GM19395 (cell line): ENCODE data around the gene PTPN3.

Source experiments
- ATAC-seq: cut with Tn5 transposase; IDR thresholded peaks from one replicate; pipeline ENCODE4 v1.9.1; 2021; ENCODE audit warnings: mild to moderate bottlenecking, moderate library complexity; ENCODE audit not compliant: unreplicated experiment

The PTPN3 gene

DNA sequence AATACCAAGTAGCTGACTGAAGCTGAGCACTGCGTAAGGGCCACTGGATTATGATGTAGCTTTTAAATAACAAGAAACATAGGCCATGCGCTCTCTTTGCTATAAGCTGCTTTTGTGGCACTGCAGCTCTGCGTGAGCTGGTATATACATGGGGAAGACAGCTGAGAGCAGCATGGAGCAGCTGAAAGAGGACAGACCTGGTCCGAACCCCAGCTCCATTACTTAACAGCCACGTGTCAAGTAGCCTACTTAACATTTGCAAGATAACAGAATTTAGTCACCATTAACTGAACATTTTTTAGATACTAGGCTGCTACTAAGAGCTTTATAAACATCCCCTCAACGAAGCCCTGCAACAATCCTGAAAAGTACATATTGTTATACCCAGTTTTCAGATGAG, 69.3 kb downstream of the PTPN3 start:
- ATAC-seq: no peak

DNA sequence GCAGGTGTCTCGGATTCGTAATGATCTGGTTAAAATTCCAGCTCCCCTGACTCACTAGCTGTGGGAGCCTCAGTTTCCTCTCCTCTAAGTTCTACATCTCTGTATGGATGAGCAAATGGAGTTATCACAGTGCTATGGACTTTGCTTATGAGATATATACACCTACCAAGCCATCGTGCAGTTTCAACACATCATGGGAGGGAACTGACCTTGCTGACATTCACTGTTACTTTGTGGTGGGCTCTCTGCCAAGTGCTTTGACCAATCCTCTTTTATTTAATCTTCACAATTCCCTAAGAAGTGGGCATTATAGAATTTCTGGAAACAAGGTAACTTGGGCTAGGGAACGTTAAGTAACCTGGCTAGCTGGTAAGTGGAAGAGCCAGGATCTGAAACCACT, 70.2 kb downstream of the PTPN3 start:
- ATAC-seq: no peak

DNA sequence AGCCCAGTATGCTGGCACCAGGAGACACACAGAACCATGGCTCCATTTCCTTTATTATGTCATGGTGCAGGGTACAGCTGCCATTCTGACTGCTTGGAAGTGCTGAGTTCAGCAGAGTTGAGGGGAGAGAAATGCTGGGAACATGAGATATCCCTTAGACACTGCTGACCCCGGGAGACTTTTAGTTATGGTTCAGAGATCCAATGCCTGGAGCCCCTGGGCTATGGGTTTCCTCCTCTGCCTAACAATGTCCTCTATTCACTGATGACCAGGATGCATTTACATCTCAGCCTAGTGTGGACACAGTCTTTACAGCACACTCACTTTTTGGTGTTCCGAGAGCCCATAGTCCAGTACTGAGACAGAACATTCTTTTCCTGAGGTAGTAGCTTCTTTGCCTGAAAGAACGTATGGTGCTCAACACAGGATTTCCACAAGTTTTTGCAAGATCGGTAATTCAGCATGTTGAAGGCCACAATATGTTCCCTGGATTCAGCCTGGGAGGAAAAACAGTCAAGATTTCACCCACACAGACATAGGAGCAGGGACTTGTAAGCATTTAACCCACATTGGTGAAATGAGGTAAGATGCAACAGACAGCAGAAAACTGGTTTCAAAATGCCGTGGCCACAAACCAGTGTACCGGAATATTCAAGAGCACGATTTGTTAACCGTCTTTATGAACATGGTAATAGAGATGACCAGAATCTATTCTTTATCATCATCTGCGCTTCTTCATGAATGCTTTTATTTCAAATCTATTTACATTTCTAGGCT, 71.3 kb downstream of the PTPN3 start:
- no peak for ATAC-seq

DNA sequence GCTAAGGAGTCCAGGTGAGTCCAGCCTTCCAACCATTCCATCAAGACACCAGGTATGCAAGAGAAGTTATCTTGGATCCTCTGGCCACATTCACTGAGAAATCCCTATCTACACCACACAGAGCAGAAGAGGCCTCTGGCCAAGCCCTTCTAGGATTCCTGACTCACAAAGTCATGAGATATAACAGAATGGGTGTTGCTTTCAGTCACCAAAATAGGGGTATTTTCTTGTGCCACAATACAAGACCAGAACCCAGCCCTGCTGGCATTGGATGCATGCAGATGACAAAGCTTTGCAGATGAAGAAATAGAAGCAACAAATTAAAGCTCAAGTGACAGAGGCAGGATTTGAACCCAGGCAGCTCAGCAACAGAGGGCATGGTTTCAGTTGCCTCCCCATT, 73.5 kb downstream of the PTPN3 start:
- ATAC-seq: no peak

DNA sequence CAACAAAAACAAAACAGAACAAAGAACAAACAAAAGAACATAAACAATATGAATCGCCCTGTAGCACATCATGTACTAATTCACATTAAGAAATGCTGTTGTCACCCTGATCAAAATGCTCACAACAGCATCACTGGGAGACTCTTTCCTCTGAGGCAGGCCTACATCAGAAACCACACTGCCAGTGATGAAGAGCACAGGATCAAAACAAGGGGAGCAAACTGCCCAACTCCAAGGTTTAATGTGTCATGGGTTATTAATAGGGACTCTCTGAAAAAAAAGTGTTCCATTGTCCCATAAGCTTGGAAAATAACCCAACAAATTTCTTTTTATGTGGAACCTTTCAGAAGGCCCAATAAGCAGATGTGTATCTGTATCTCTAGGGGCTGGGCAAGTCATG, 74.2 kb downstream of the PTPN3 start:
- ATAC-seq: no peak

DNA sequence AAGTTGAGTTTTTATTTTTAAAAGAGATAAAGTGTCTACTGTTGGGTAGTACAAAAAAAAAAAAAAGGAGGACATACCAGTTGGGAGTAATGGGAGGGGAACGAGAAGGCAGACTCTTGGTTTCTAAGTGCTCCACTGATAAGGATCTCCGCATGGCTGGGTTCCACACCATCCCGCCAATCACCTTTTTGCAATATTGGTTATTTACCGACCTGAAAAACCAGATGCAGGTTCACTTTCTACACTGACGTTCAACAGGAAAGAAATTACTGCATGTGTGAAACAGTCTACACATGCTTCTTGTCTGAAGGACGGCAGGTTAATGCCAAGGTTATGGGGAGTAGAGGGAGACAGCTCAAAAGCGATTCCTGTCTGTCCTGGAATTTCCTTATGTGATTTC, 75.5 kb downstream of the PTPN3 start:
- ATAC-seq: peak; percentile 87

DNA sequence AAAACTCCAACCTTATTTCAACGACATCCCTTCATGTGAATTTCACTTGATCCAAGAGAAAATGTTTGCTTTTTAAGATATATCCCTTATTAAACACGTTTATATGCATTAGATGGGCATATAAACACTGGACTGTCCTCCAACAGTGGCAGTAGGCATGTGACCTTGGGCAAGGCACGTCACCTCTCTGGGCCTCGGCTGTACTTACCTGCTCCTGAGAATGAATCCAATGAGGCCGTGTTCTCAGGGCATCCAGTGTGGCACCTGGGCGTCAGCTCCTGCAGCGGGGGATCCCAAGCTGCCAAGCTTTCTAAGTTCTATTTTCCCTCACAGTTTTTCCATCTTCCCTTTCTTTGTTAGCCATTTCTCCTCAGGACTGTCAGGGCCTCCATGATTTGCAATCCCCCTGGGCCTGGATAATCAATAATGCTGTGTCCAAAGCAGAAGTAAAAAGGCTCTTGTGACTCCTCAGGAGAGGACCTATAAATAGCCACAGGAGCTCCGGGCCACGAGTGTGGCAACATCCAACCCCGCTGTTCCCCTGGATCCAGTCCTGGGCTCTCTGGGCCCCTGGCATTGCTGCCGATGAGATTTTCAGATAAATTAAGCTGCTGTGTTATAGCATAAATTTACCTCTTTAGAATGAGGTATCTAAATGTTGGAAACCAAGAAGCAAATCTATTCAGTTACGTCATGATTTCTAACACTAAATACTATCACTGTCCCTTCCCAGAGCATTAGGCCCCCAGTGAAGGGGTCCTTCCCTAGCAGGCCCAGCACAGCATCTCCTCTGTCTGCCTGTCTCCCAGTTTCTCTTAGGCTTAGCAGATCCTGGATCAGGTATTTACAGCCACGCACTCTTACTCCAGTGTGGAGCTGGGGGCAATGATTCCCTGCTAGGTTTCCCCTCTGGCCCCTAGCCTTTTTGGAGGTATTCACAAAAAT, 76.8 kb downstream of the PTPN3 start:
- ATAC-seq: no peak

DNA sequence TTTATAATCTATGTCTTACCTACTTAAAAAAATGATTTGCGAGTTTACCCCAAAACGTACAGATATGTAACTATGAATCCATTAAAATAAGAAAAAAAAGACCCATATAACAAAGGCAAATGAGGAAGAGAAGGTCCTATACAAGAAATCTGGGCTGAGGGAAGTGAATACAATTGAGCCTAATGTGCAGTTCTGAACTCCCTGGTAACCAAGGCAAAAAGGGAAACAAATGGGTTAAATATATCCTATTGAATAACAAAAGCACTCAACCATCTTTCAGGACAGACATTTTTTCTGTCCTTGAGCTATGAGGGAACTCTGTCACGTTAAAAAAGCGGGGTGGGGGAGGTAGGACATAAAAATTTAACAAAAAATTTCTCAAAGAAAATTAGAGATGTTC, 78.6 kb downstream of the PTPN3 start:
- ATAC-seq: no peak

DNA sequence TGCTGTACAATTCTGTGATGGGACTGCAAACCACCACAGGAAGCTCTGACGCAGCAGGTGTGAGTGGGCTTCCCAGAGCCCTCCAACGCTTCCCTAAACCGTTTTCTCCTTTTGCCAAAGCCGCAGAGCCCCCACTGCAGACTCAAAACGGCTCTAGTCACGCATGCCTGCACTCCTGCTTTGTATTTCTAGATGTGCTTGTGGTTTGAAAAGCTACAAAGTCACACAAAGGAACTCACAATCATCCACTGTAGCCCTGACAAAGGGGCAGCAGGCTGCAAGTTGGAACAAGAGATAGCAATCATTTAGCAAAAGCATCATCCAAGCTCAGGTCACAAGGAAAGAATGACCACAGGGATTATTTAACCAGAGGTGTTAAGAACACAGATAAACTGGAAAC, 79.3 kb downstream of the PTPN3 start:
- peak; percentile 44 for ATAC-seq

DNA sequence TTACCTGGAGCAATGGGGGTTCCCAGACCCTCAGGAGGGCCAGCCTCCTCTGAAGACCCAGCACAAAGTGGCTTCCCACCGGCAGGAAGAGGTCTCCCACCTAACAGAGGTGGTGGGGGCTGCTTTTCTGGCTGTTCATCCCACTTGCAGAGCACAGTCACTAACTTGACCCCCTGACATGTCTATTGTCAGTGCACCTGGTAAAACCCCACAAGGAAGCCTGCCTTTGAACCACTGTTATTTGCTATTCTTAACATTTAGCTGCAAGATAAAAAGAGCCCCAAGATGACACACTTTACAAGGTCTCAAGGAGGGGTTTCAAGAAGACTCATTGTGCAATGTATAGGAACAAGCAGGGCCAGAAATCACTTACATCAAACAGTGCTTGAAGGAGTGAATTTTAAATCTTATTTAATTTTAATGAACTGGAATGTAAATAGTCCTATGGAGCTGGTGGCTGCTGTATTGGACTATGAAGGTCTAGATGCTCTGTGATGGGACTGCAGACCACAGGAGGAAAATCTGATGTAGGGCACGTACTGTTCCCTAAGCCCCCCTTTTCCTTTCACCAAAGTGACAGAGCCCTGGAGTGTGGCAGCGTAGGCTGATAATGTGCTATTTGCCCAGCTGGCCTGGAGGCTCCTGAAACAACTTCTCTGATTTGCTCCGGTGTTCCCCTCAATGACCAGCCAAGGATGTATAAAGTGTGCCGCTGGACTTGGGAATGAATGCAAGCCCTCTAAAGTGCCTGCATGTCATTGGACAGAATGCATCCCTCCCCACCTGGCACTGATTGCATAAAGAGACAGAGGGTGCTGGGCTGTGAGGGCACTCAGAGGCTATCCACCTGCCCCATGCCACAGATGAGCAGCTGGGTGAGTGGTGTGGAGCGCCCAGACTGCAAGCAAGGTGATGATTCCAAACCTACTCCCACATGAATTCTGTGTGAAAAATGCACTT, 80.2 kb downstream of the PTPN3 start:
- ATAC-seq: no peak

DNA sequence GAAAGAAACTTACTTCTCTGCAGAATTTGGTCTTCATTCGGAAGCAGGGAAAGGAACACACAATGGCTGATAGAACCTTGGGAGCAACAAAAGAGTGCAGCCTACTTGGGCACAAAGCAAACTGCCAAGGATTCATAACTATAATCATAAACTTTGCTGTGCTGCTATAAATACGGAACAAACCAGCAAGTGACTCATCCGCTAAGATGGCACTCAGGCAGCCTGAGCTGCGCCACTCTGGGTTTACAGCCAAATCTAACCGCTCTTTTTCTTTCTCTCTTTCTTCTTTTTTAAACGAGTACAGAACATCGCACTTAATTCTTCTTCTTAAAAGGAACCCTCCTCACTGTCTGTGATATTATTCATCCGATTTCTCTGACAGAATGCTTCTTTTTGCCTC, 81.1 kb downstream of the PTPN3 start:
- no peak for ATAC-seq

DNA sequence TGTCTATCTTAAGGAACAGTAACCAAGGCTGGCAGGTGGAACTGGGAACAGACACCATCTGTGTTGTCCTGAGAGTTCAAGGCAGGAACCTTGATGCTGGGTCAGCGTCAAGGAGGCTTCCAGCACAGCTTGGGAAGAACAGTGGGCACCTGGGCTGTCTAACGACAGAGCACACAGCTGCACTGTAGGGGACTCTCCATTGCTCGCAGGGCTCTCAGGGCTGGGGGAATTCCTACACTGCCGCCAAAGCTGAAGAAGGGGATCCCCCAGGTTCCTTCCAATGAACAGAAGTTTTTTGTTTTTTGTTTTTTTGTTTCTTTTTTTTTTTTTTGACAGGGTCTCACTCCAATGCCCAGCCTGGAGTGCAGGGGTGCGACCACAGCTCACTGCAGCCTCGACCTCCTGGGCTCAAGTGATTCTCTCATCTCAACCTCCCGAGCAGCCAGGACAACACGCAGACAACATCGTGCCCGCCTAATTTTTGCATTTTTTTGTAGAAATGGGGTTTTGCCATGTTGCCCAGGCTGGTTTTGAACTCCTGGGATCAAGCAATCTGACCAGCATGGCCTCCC, 81.9 kb downstream of the PTPN3 start:
- peak; percentile 50 for ATAC-seq

DNA sequence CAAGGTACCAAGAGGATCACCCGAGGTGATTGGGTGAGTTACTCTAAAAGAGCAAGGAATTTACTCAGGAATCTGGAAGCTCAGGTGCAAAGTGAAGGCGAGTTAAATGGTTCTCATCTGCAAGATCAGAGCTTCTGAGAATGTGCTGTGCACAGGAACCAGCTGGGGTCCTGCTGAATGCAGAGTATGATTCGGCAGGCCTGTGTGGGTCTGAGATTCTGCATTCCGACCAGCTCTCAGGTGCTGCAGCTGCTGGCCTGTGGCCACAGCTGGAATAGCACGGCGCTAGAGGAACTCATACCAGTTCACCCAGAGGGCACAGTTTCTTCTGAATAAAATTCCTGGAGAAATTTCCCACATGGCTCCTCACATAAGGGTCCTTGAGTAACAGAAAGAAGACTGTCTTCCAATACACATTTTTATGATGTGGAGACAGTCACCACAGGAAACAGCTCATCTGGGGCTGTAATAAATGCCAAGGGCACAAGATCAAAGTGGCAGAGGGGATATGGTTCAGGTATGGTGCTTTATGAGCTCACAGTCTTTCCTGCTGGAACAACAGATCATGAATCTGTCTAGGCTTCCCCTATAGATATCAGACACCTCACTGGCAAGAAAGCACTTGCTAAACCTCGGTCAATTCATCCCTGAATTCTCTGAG, 83.9 kb downstream of the PTPN3 start:
- ATAC-seq: no peak

DNA sequence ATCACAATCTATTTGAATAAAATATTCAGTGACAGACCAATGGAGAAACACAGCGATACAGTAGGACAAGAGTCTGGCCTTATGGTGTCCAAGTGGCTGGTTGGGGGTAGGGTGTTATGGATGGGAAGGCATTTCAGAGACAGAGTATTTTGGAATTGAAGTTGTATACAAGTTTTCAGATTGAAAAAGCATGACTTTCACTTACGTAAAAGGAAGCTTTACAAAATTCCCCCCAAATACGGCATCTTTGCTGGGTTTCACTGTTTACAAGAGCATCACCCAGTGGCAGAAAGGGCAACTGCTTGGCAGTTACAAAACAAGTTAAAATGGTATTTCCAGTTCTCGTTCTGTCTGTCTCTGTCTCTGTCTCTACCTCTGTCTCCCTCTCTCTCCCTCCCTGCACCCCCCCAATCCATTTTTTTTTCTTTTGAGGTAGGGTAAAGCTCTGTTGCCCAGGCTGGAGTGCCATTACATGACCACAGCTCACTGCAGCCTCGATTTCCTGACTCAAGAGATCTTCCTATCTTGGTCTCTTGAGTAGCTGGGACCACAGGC, 86.2 kb downstream of the PTPN3 start:
- peak; percentile 53 for ATAC-seq

DNA sequence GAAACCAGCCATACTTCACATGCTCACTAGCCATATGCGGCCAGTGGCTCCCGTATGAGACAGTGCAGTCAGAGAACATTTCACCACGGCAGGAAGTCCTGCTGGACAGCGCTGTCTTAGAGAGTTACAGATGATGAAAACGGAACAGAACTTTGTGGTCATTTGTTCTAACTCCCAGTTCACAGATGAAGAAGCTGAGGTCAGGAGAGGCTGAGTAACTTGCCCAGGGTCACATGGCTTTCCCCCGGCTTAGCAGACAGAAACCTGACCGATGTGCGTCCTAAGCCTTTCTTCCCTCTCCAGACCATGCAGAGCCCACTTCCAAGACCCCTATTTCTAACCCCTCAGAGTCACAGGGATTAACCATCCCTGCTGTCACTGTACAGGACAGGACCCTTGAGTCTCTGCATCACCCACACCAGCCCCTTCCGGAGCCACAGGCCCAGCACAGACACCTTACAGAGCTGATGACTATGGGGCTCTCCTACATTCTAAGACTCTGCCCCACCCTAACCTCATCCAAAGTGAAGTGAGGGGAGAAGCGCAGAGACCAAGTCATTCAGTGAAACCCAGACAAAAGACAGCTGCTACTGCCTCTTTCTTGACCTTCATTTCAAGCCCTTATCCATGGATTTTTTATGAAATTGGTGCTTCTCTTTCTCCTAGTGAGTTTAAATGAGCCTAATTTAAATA, 86.9 kb downstream of the PTPN3 start:
- ATAC-seq: peak; percentile 82

DNA sequence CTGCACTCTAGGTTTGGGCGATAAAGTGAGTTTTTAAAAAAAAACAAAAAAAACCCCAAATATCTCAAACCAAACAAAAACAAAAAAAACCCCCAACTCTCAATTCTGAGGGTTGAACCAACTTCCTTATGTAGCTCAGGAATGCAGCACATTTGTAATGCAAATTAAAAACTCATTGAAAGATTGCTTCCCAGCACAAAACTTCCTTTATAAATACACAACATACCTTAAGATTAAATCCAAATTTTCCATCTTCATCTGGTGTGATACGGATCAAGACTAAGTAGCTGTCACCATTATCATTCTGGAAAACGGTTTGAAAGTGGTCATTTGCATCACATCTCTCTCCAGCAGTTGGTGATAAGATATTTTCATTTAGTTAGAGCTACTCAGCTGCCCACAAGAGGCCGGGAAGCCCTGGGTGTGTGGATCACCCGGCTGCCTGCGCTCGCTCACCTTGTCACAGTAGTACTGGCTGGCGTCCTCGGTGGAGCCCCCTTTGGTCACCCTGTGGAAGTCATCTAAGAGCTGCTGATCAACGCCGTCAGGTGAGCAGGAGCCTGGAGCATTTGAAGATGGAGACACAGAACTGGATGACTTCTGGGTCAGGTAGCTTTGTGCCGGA, 88.2 kb downstream of the PTPN3 start:
- no peak for ATAC-seq

DNA sequence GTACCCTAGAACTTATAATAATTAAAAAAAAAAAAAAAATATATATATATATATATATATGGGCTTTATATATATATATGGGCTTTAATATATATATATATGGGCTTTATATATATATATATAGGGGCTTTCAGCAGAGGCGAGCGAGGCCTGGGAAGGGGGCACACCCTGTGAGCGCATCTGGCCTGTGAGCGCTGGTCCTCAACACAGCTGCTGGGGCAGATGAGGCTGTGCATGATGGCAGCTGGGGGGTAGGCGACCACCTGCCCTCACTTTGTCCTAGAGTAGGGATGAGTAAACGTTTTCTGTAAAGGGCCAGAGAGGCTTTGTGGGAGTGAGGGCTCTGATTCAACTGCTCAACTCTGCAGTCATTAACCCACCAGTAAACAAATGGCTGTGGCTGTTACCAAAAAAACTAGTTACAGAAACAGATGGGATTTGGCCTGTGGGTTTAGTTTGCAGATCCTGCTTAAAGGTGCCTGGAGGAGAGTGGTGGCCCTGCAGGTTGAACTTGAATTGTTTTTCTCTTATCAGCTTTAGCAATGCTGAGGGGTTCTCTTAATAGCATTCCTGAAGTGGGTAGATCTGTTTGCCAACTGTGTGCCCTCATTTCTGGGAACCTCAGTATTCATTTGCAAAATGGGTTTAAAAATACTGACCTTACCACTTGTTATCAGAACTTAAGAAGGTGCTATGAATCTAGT, 89.2 kb downstream of the PTPN3 start:
- no peak for ATAC-seq

DNA sequence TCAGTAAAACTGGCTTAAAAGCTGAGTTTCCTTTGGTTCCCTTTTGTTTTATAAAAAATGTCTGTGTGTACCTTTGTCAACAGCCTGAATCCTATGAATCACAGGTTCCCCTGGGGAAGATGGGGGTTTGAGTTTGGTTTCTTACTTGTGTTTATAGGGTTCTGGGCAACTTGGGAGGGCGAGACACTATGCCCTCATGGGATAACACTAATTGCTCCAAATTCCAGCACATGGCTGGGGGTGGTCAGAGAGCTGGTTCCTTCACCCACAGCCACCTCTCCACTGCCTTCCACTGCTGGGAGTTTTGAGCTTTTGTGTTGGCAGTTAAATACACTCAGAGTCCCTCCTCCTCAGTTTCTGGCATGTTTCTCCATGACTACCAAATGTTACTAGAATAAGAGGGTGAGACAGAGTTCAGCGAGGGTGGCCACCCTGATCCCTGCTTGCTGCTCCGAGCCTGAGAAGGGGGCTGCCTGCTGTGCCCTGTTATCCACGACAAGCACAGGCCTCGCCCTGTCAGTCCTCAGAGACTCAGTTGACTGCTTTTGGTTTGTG, 94.3 kb downstream of the PTPN3 start:
- no peak for ATAC-seq
